IMR-90 (cell line): Measurements from ENCODE around the gene GLRA3. TPM values are rescaled to one million over a fixed set of nuclear protein-coding genes. Genes with fewer than 3 reads are reported as not detected.

Experiments used
- ATAC-seq: fragments of 200-7000 bp; cut with Tn5 transposase; 2 replicates; pipeline ENCODE4 v1.9.1; 2020; ENCODE audit warnings: low read depth, mild to moderate bottlenecking, moderate library complexity
- BruUV-seq: library from RNA; stranded (reverse); fragments of 400-500 nt; replicated peaks from 2 replicates; lab custom pipeline; 2021; lab: Mats Ljungman, UMichigan
- CTCF ChIA-PET: fragments of 300-600 bp; formaldehyde crosslinking; extraction: SDS; loops from one replicate; lab custom pipeline; 2021; ENCODE audit warnings: antibody characterized with exemption; lab: Yijun Ruan, JAX
- POLR2A ChIA-PET: fragments of 300-600 bp; sonication (Branson Sonifier 250); formaldehyde crosslinking; loops from one replicate; lab custom pipeline; 2022; ENCODE audit warnings: antibody characterized with exemption; ENCODE audit not compliant: unreplicated experiment; lab: Charles Lee
- DNase-seq: peaks from one replicate; pipeline ENCODE4 v3.0.0; 2013
- H2AFZ ChIP-seq: replicated peaks from 2 replicates; pipeline ENCODE3; 2013; ENCODE audit warnings: low read length, mild to moderate bottlenecking; ENCODE audit not compliant: poor library complexity
- H2AK5ac ChIP-seq: 2 replicates; pipeline ENCODE4 v1.6.1; 2013; ENCODE audit warnings: low read depth, low read length, inconsistent platforms
- H2AK9ac ChIP-seq: replicated peaks from 2 replicates; pipeline ENCODE3; 2013; ENCODE audit warnings: mild to moderate bottlenecking, low read depth, low read length, moderate library complexity; ENCODE audit not compliant: poor library complexity
- H2BK120ac ChIP-seq: 2 replicates; pipeline ENCODE4 v1.6.1; 2013; ENCODE audit warnings: low read depth, low read length, inconsistent platforms
- H2BK15ac ChIP-seq: 3 replicates; pipeline ENCODE4 v1.6.1; 2013; ENCODE audit warnings: low read depth, low read length, inconsistent platforms
- H2BK20ac ChIP-seq: 2 replicates; pipeline ENCODE4 v1.6.1; 2013; ENCODE audit warnings: low read depth, mild to moderate bottlenecking, inconsistent platforms, low read length, moderate library complexity
- H2BK5ac ChIP-seq: 2 replicates; pipeline ENCODE4 v1.6.1; 2013; ENCODE audit warnings: mild to moderate bottlenecking, low read depth, low read length, inconsistent platforms; ENCODE audit not compliant: poor library complexity, severe bottlenecking
- H3K14ac ChIP-seq: replicated peaks from 2 replicates; pipeline ENCODE4 v1.6.1; 2013; ENCODE audit warnings: low read depth, low read length, inconsistent platforms
- H3K18ac ChIP-seq: 2 replicates; pipeline ENCODE4 v1.6.1; 2013; ENCODE audit warnings: low read depth, low read length, control low read depth
- H3K23ac ChIP-seq: 2 replicates; pipeline ENCODE4 v1.6.1; 2013; ENCODE audit warnings: low read depth, low read length, inconsistent platforms
- H3K27ac ChIP-seq: 2 replicates; pipeline ENCODE4 v1.5.1; 2013; ENCODE audit warnings: mild to moderate bottlenecking, control low read depth, low read length; ENCODE audit not compliant: insufficient read depth
- H3K27me3 ChIP-seq: 2 replicates; pipeline ENCODE4 v1.6.1; 2013; ENCODE audit warnings: low read length; ENCODE audit not compliant: control insufficient read depth, insufficient read depth
- H3K36me3 ChIP-seq: 2 replicates; pipeline ENCODE4 v1.6.1; 2013; ENCODE audit warnings: low read length, mixed read lengths; ENCODE audit not compliant: control insufficient read depth, insufficient read depth
- H3K4ac ChIP-seq: 2 replicates; pipeline ENCODE4 v1.6.1; 2013; ENCODE audit warnings: low read depth, low read length, inconsistent platforms
- H3K4me1 ChIP-seq: 2 replicates; pipeline ENCODE4 v1.6.1; 2013; ENCODE audit warnings: low read length, mixed read lengths; ENCODE audit not compliant: control insufficient read depth, insufficient read depth
- H3K4me2 ChIP-seq: 2 replicates; pipeline ENCODE4 v1.6.1; 2013; ENCODE audit warnings: low read depth, mild to moderate bottlenecking, control low read depth, low read length, moderate library complexity
- H3K4me3 ChIP-seq: 2 replicates; pipeline ENCODE4 v1.5.1; 2013; ENCODE audit warnings: low read depth, mild to moderate bottlenecking, control low read depth, low read length, moderate library complexity; ENCODE audit not compliant: insufficient read depth
- H3K56ac ChIP-seq: 2 replicates; pipeline ENCODE4 v1.6.1; 2013; ENCODE audit warnings: low read length, inconsistent platforms; ENCODE audit not compliant: insufficient read depth; ENCODE audit errors: extremely low read depth
- H3K79me1 ChIP-seq, 2 experiments: 2 replicates each; pipeline ENCODE4 v1.6.1; 2013; ENCODE audit warnings: low read length in 2 of 2, inconsistent platforms in 1 of 2, low read depth in 1 of 2
- H3K9ac ChIP-seq: 2 replicates; pipeline ENCODE4 v1.6.1; 2013; ENCODE audit warnings: low read depth, low read length, control low read depth
- H3K9me1 ChIP-seq: 2 replicates; pipeline ENCODE4 v1.6.1; 2013; ENCODE audit warnings: low read length, inconsistent platforms; ENCODE audit not compliant: insufficient read depth
- H3K9me3 ChIP-seq: 2 replicates; pipeline ENCODE4 v1.6.1; 2013; ENCODE audit warnings: low read length; ENCODE audit not compliant: control insufficient read depth, insufficient read depth
- H4K20me1 ChIP-seq: 2 replicates; pipeline ENCODE4 v1.6.1; 2013; ENCODE audit warnings: low read length, inconsistent platforms; ENCODE audit not compliant: insufficient read depth
- H4K5ac ChIP-seq: 2 replicates; pipeline ENCODE4 v1.6.1; 2013; ENCODE audit warnings: mild to moderate bottlenecking, low read depth, low read length, control low read depth
- H4K8ac ChIP-seq, 2 experiments: 2 replicates each; pipeline ENCODE4 v1.6.1; 2013; ENCODE audit warnings: low read depth in 2 of 2, low read length in 2 of 2, control low read depth in 1 of 2, inconsistent platforms in 1 of 2
- H4K91ac ChIP-seq: 2 replicates; pipeline ENCODE4 v1.6.1; 2013; ENCODE audit warnings: low read depth, low read length, inconsistent platforms; ENCODE audit not compliant: insufficient read depth
- BHLHE40 ChIP-seq: fragments of 150-350 bp; IDR thresholded peaks from 2 replicates; pipeline ENCODE4 v1.6.1; 2016; ENCODE audit warnings: mild to moderate bottlenecking, low read depth, low read length
- CEBPB ChIP-seq: IDR thresholded peaks from 2 replicates; pipeline ENCODE4 v1.6.1; 2012; ENCODE audit warnings: low read depth, low read length, improper control_type of control experiment
- CHD1 ChIP-seq: IDR thresholded peaks from 2 replicates; pipeline ENCODE4 v1.6.1; 2012; ENCODE audit warnings: low read depth, low read length, improper control_type of control experiment
- CTCF ChIP-seq: conservative IDR thresholded peaks from 2 replicates; pipeline ENCODE4 v1.5.1; 2012; ENCODE audit warnings: mild to moderate bottlenecking, low read depth, low read length, improper control_type of control experiment
- FOS ChIP-seq: fragments of 150-350 bp; IDR thresholded peaks from 2 replicates; pipeline ENCODE4 v1.6.1; 2016; ENCODE audit warnings: low read depth, low read length
- MAFK ChIP-seq: IDR thresholded peaks from 2 replicates; pipeline ENCODE4 v1.6.1; 2012; ENCODE audit warnings: low read depth, low read length, improper control_type of control experiment
- MAZ ChIP-seq: IDR thresholded peaks from 2 replicates; pipeline ENCODE4 v1.6.1; 2012; ENCODE audit warnings: low read depth, mild to moderate bottlenecking, low read length, improper control_type of control experiment, moderate library complexity, borderline replicate concordance
- MXI1 ChIP-seq: IDR thresholded peaks from 2 replicates; pipeline ENCODE4 v1.6.1; 2012; ENCODE audit warnings: low read depth, mild to moderate bottlenecking, low read length, moderate library complexity, borderline replicate concordance
- NFE2L2 ChIP-seq: fragments of 150-350 bp; IDR thresholded peaks from 2 replicates; pipeline ENCODE4 v1.6.1; 2016; ENCODE audit warnings: low read depth, mild to moderate bottlenecking, low read length
- POLR2A ChIP-seq: IDR thresholded peaks from 2 replicates; pipeline ENCODE4 v1.6.1; 2012; ENCODE audit warnings: mild to moderate bottlenecking, low read depth, low read length
- RAD21 ChIP-seq: IDR thresholded peaks from 2 replicates; pipeline ENCODE4 v1.6.1; 2012; ENCODE audit warnings: low read length, improper control_type of control experiment
- RCOR1 ChIP-seq: IDR thresholded peaks from 2 replicates; pipeline ENCODE4 v1.6.1; 2012; ENCODE audit warnings: mild to moderate bottlenecking, low read length, improper control_type of control experiment; ENCODE audit not compliant: insufficient replicate concordance
- RFX5 ChIP-seq: IDR thresholded peaks from 2 replicates; pipeline ENCODE4 v1.8.0; 2012; ENCODE audit warnings: low read depth, mild to moderate bottlenecking, low read length, moderate library complexity
- SMC3 ChIP-seq: fragments of 150-350 bp; IDR thresholded peaks from 2 replicates; pipeline ENCODE4 v1.6.1; 2016; ENCODE audit warnings: low read depth, mild to moderate bottlenecking, antibody characterized with exemption, low read length, moderate library complexity
- USF2 ChIP-seq: fragments of 150-350 bp; IDR thresholded peaks from 2 replicates; pipeline ENCODE4 v1.6.1; 2017; ENCODE audit warnings: mild to moderate bottlenecking, antibody characterized with exemption, low read length, low read depth
- WGBS, 2 experiments: methylation state at CpG; one replicate each; pipeline versions ENCODE4 v1.1.5 to v1.1.7; 2013; ENCODE audit warnings: missing lambda C conversion rate in 2 of 2; ENCODE audit not compliant: insufficient read length in 1 of 2; ENCODE audit errors: extremely low coverage in 2 of 2; 5-methylcytosine and 5-hydroxymethylcytosine counted together
- dilution Hi-C: fragments of 300-500 bp; cut with HindIII; formaldehyde crosslinking; loops from one replicate; pipeline ENCODE4 v1.14.3; 2018; ENCODE audit warnings: low sequenced_read_pairs; ENCODE audit not compliant: unreplicated experiment
- in situ Hi-C: fragments of 300-500 bp; cut with MboI; formaldehyde crosslinking; loops from 3 replicates; pipeline ENCODE4 v1.14.3; 2019; ENCODE audit warnings: low sequenced_read_pairs, inconsistent platforms, mixed read lengths
- intact Hi-C: fragments of 100-400 bp; cut with micrococcal nuclease; formaldehyde crosslinking; loops from 2 replicates; pipeline ENCODE4 v1.10.0; 2022
- polyA plus RNA-seq, 3 experiments: library from polyadenylated mRNA; depleted of rRNA; stranded (reverse); fragments of >200 nt; gene quantifications; 2 replicates each; pipeline ENCODE4 v1.2.3, GENCODE V29; 2012; ENCODE audit warnings: low replicate concordance in 1 of 3
- total RNA-seq: library from RNA; depleted of rRNA; stranded (reverse); fragments of >200 nt; gene quantifications from 2 replicates; pipeline ENCODE4 v1.2.3, GENCODE V29; 2012
- TF ChIP-seq, protein P1 (sequence below): fragments of 150-350 bp; IDR thresholded peaks from 2 replicates; pipeline ENCODE4 v1.6.1; 2016; ENCODE audit warnings: low read depth, mild to moderate bottlenecking, low read length, moderate library complexity, borderline replicate concordance

GLRA3 gene
- total and polyA plus RNA-seq, 2 of the 4 experiments (the other 2 are of a cell fraction) = not detected

GRCh38 chr4:174848596-174848995 lies 19.5 kb upstream of the GLRA3 start:
- in situ Hi-C loops = no loop called here
- TF ChIP-seq, protein P1, sequence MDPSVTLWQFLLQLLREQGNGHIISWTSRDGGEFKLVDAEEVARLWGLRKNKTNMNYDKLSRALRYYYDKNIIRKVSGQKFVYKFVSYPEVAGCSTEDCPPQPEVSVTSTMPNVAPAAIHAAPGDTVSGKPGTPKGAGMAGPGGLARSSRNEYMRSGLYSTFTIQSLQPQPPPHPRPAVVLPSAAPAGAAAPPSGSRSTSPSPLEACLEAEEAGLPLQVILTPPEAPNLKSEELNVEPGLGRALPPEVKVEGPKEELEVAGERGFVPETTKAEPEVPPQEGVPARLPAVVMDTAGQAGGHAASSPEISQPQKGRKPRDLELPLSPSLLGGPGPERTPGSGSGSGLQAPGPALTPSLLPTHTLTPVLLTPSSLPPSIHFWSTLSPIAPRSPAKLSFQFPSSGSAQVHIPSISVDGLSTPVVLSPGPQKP = no peak
- TF ChIP-seq RFX5 (no peak), MAZ (no peak), NFE2L2 (no peak), CHD1 (no peak), FOS (no peak), SMC3 (no peak), MXI1 (no peak), RCOR1 (no peak), POLR2A (no peak), USF2 (no peak), RAD21 (no peak), CEBPB (no peak), BHLHE40 (no peak), CTCF (no peak), MAFK (no peak)

More at GRCh38 chr4:174848596-174848995, 19.5 kb upstream of the GLRA3 start:
- H3K9me1 ChIP-seq = no peaks in the 10 kb centered on the region
- H2BK20ac ChIP-seq = no peak overlapping the region
- ATAC-seq (no peak), DNase-seq (no peak)
- no peak overlapping the region for H3K14ac ChIP-seq
- H2AK9ac ChIP-seq = no peak overlapping the region
- H4K20me1 ChIP-seq = no peaks in the 10 kb centered on the region
- CTCF ChIA-PET = no interaction called here
- H2BK5ac ChIP-seq = no peak overlapping the region
- no peak overlapping the region for H3K4me2 ChIP-seq
- H3K56ac ChIP-seq = no peak overlapping the region
- no peak overlapping the region for H3K4ac ChIP-seq
- no peak overlapping the region for H4K8ac ChIP-seq
- H4K91ac ChIP-seq = no peak overlapping the region
- H3K23ac ChIP-seq = no peak overlapping the region
- no TSS peak for BruUV-seq
- POLR2A ChIA-PET = no interaction called here
- no peak overlapping the region for H4K5ac ChIP-seq
- H3K4me3 ChIP-seq = no peak overlapping the region
- no peak overlapping the region for H2AK5ac ChIP-seq
- WGBS, 2 experiments = no CpG with 5 or more reads among the region's 2 CpGs
- H2BK120ac ChIP-seq = no peak overlapping the region
- dilution Hi-C loops = no loop called here
- H3K79me1 ChIP-seq = no peaks in the 10 kb centered on the region
- no peak overlapping the region for H2AFZ ChIP-seq
- intact Hi-C loops = loop anchor here (1.0 kb wide), 1 partner anchor 15 kb away; no protein-coding TSS in a partner anchor
- H3K36me3 ChIP-seq = no peaks in the 10 kb centered on the region
- no peak overlapping the region for H3K18ac ChIP-seq
- no peak overlapping the region for H2BK15ac ChIP-seq
- H3K27me3 ChIP-seq = no peaks in the 10 kb centered on the region
- H3K27ac ChIP-seq = no peak overlapping the region
- H3K4me1 ChIP-seq = no peaks in the 10 kb centered on the region
- H3K9ac ChIP-seq = no peak overlapping the region
- 0 out of 2 replicates have a peak, but pooled peaks cover 4% of the 10 kb centered on the region for H3K9me3 ChIP-seq
